ENCODE data around the gene CLGN. TPM values are rescaled to one million over a fixed set of nuclear protein-coding genes. Genes with fewer than 3 reads are reported as not detected.

The CLGN gene, protein sequence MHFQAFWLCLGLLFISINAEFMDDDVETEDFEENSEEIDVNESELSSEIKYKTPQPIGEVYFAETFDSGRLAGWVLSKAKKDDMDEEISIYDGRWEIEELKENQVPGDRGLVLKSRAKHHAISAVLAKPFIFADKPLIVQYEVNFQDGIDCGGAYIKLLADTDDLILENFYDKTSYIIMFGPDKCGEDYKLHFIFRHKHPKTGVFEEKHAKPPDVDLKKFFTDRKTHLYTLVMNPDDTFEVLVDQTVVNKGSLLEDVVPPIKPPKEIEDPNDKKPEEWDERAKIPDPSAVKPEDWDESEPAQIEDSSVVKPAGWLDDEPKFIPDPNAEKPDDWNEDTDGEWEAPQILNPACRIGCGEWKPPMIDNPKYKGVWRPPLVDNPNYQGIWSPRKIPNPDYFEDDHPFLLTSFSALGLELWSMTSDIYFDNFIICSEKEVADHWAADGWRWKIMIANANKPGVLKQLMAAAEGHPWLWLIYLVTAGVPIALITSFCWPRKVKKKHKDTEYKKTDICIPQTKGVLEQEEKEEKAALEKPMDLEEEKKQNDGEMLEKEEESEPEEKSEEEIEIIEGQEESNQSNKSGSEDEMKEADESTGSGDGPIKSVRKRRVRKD
- polyA plus RNA-seq (2011; rRNA removed) (0.06 TPM in 1 of 2 replicates, not detected in the other), polyA minus RNA-seq (2011; rRNA and poly(A)+ RNA removed) (0.05 TPM in 1 of 2 replicates, not detected in the other)

DNA sequence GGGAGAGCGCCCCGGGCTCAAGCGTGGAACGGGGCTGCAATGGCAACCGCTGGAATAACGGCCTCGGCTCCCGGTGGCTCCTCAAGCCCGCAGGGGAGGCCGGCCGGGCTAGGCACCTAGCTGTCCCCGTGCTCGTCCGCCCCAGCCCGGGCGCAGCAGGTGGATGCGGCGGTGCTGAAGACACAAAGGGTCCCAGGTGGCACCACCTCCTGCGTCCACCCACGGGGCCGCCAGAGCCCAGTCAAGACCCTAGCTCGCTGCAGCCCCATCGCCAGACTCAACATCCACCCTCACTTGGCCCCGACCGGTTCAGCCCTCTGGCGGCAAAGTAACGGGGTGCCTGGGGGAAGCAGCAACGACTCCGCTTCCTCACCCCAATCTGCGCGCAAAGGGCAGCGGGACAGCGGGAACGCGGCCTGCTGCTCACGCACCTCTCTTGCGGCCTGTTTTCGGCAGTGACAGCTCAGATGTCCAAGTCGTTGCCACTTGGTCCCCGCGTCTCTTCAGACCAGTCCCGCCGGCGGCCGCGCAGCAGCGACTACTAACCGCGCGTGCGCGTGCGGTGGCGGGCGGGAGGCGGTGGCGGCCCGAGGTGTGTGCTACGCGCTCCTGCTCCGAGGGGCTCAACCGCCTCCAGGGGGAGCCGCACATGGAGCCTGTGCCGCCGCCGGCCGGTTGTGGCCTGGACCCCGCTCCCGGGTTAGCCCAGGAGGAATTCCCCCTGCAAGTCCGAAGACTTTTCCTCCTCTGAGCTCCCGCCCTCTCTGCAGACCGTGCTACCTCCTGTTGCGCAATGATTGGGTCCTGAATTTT lies at the start of gene CLGN:
TSS of gene CLGN (minus strand) at position 543 of the 813 bp plus-strand sequence. CDS start 14,570 bp downstream, outside the sequence.
- peak; percentile 30 for TF ChIP-seq CTCF (IDR thresholded peaks at IDR 0.05; ENCODE audit: insufficient read depth, low read depth, low read length)
- no peak for DNase-seq (ENCODE audit: low read depth)
- H3K27me3 ChIP-seq (ENCODE audit: control insufficient read depth, insufficient read depth, low read length): peaks cover 16% of the 10 kb centered on the region
- POLR2A ChIA-PET: no interaction called here
- CTCF ChIA-PET: interaction anchor here (1.0 kb wide), 1 partner anchor 10 kb away, joined by 3 read pairs; no protein-coding TSS in a partner anchor
- H3K4me3 ChIP-seq (ENCODE audit: low read depth, low read length): peak within 1 kb of the TSS; percentile 55
- no peaks in the 10 kb centered on the region for H3K36me3 ChIP-seq (ENCODE audit: control insufficient read depth, insufficient read depth, low read length)

- TF ChIP-seq CTCF (IDR thresholded peaks at IDR 0.05; ENCODE audit: insufficient read depth, low read depth, low read length): no peak
- Histone ChIP-seq H3K36me3 (ENCODE audit: control insufficient read depth, insufficient read depth, low read length) (no peaks in the 10 kb centered on the region), H3K4me3 (ENCODE audit: low read depth, low read length) (no peak overlapping the region), H3K27me3 (ENCODE audit: control insufficient read depth, insufficient read depth, low read length) (peaks cover 7% of the 10 kb centered on the region)
- ChIA-PET CTCF (no interaction called here), POLR2A (no interaction called here)
- no peak for DNase-seq (ENCODE audit: low read depth)
These were observed 44.7 kb upstream of the CLGN start for GRCh38 chr4:140472156-140472555.

GRCh38 chr4:140469791-140470733 lies 42.6 kb upstream of the CLGN start:
- Histone ChIP-seq H3K4me3 (ENCODE audit: low read depth, low read length) (no peak overlapping the region), H3K27me3 (ENCODE audit: control insufficient read depth, insufficient read depth, low read length) (peaks cover 7% of the 10 kb centered on the region; the same call in 1 of the 2 replicates), H3K36me3 (ENCODE audit: control insufficient read depth, insufficient read depth, low read length) (no peaks in the 10 kb centered on the region)
- DNase-seq (ENCODE audit: low read depth): no peak
- ChIA-PET CTCF (no interaction called here), POLR2A (no interaction called here)
- TF ChIP-seq CTCF (IDR thresholded peaks at IDR 0.05; ENCODE audit: insufficient read depth, low read depth, low read length): no peak

DNA sequence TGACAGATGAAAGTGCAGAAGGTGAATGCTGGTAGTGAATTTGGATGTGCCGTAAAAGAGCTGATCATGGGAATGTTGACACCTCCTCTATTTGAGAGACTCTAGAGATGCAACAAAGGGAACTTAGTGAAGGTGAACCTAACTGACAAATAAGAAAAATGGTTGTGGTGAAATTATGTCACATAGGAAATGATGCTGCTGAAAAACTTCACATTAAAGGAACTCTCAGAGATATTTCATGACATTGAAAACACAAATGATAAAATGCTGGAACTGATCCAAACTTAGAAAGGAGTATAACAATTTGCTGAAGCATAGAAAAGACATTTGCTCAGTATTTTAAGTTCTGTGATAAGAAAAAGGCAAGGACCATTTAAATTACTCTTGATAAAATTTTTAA lies 38.7 kb upstream of the CLGN start:
- Histone ChIP-seq H3K4me3 (ENCODE audit: low read depth, low read length) (no peak overlapping the region), H3K36me3 (ENCODE audit: control insufficient read depth, insufficient read depth, low read length) (no peaks in the 10 kb centered on the region), H3K27me3 (ENCODE audit: control insufficient read depth, insufficient read depth, low read length) (peaks cover 7% of the 10 kb centered on the region; the same call in 1 of the 2 replicates)
- DNase-seq (ENCODE audit: low read depth): no peak
- CTCF ChIA-PET: no interaction called here
- no peak for TF ChIP-seq CTCF (IDR thresholded peaks at IDR 0.05; ENCODE audit: insufficient read depth, low read depth, low read length)
- POLR2A ChIA-PET: no interaction called here

Measured in BJ (cell line).